GM21619 (cell line): ENCODE measurements around the gene NPY.
"Not testable (repeated sequence)": the region's sequence is repeated elsewhere in the genome, so short reads cannot be mapped to it uniquely, and the experiment has no call there.

Experiments
- ATAC-seq: cut with Tn5 transposase; IDR thresholded peaks from one replicate; pipeline ENCODE4 v1.9.1; 2021; ENCODE audit not compliant: unreplicated experiment

Gene NPY

GRCh38 chr7:24283897-24284698 is at the start of gene NPY:
TSS of gene NPY (plus strand) at chr7:24284190. CDS start at chr7:24285241, 1,051 bp downstream.
- ATAC-seq: no peak

GRCh38 chr7:24239260-24239659 is 44.7 kb upstream of the NPY start:
- ATAC-seq: no peak

GRCh38 chr7:24241206-24241605 is 42.8 kb upstream of the NPY start:
- no peak for ATAC-seq

- ATAC-seq: no peak
Observed at GRCh38 chr7:24244554-24244953, 39.4 kb upstream of the NPY start.

- no peak for ATAC-seq
Observed at GRCh38 chr7:24245362-24245761, 38.6 kb upstream of the NPY start.

- no peak for ATAC-seq
Observed at GRCh38 chr7:24249266-24249665, 34.7 kb upstream of the NPY start.

GRCh38 chr7:24251568-24251967 is 32.4 kb upstream of the NPY start:
- no peak for ATAC-seq

GRCh38 chr7:24255139-24255538 is 28.9 kb upstream of the NPY start:
- no peak for ATAC-seq

GRCh38 chr7:24258324-24258723 is 25.7 kb upstream of the NPY start:
- not testable (repeated sequence) for ATAC-seq

- ATAC-seq: no peak
Observed at GRCh38 chr7:24271938-24272337, 12.1 kb upstream of the NPY start.

- ATAC-seq: no peak
Observed at GRCh38 chr7:24279512-24279911, 4.5 kb upstream of the NPY start.

GRCh38 chr7:24283554-24283896 is 465 bp upstream of the NPY start:
- ATAC-seq: no peak

- ATAC-seq: no peak
Observed at GRCh38 chr7:24284699-24285506, 913 bp downstream of the NPY start.

- peak; percentile 99 for ATAC-seq
Observed at GRCh38 chr7:24290004-24290641, 6.1 kb downstream of the NPY start.

GRCh38 chr7:24291271-24291670 is 7.3 kb downstream of the NPY start:
- no peak for ATAC-seq

- ATAC-seq: no peak
Observed at GRCh38 chr7:24297362-24297761, 13.4 kb downstream of the NPY start.

GRCh38 chr7:24298696-24299095 is 14.7 kb downstream of the NPY start:
- ATAC-seq: no peak

- ATAC-seq: no peak
Observed at GRCh38 chr7:24299192-24299591, 15.2 kb downstream of the NPY start.

- ATAC-seq: no peak
Observed at GRCh38 chr7:24301703-24302102, 17.7 kb downstream of the NPY start.

- ATAC-seq: no peak
Observed at GRCh38 chr7:24304494-24305095, 20.6 kb downstream of the NPY start.

GRCh38 chr7:24307326-24307725 is 23.3 kb downstream of the NPY start:
- ATAC-seq: no peak
